Panc1 (cell line): Measurements from ENCODE around the gene RNF113B. TPM values are rescaled to one million over a fixed set of nuclear protein-coding genes. Genes with fewer than 3 reads are reported as not detected.

Experiments
- ATAC-seq: fragments of 200-7000 bp; cut with Tn5 transposase; 2 replicates; pipeline ENCODE4 v1.9.1; 2020; ENCODE audit warnings: mild to moderate bottlenecking, moderate library complexity
- BruUV-seq: library from RNA; stranded (reverse); fragments of 400-500 nt; replicated peaks from 2 replicates; lab custom pipeline; 2021; lab: Mats Ljungman, UMichigan
- CTCF ChIA-PET: fragments of 300-600 bp; sonication (Branson Sonifier 250); formaldehyde crosslinking; loops from one replicate; lab custom pipeline; 2022; ENCODE audit warnings: antibody characterized with exemption; lab: Charles Lee
- POLR2A ChIA-PET: fragments of 300-600 bp; sonication (Branson Sonifier 250); formaldehyde crosslinking; loops from one replicate; lab custom pipeline; 2022; ENCODE audit warnings: antibody characterized with exemption; lab: Charles Lee
- DNase-seq: peaks from one replicate; pipeline ENCODE4 v3.0.0-alpha.2; 2010; ENCODE audit warnings: low read depth, low spot score
- H3K27ac ChIP-seq: 2 replicates; pipeline ENCODE4 v1.5.1; 2011; ENCODE audit warnings: mild to moderate bottlenecking, low read length, inconsistent platforms
- H3K27me3 ChIP-seq: fragments of 200-500 bp; sonication (Bioruptor generic); 2 replicates; pipeline ENCODE4 v1.6.0; 2014; ENCODE audit warnings: low read length, inconsistent platforms; ENCODE audit not compliant: control insufficient read depth, insufficient read depth
- H3K36me3 ChIP-seq: fragments of 200-500 bp; sonication (Bioruptor generic); 2 replicates; pipeline ENCODE4 v1.5.1; 2014; ENCODE audit warnings: inconsistent platforms, mild to moderate bottlenecking, low read length, moderate library complexity; ENCODE audit not compliant: control insufficient read depth, insufficient read depth
- H3K4me1 ChIP-seq: 2 replicates; pipeline ENCODE4 v1.5.1; 2011; ENCODE audit warnings: inconsistent platforms, mild to moderate bottlenecking, low read length, moderate library complexity; ENCODE audit not compliant: control insufficient read depth, insufficient read depth
- H3K4me3 ChIP-seq, 2 experiments: 2 replicates each; pipeline ENCODE4 v1.5.1; 2011 to 2012; ENCODE audit warnings: low read depth in 2 of 2, low read length in 2 of 2, mild to moderate bottlenecking in 2 of 2, inconsistent platforms in 1 of 2, moderate library complexity in 1 of 2
- H3K9me3 ChIP-seq: fragments of 200-500 bp; sonication (Bioruptor generic); 2 replicates; pipeline ENCODE4 v1.5.1; 2014; ENCODE audit warnings: low read depth, mild to moderate bottlenecking, inconsistent platforms, low read length, moderate library complexity; ENCODE audit not compliant: control insufficient read depth, insufficient read depth
- CTCF ChIP-seq: fragments of 450-650 bp; IDR thresholded peaks from 2 replicates; pipeline ENCODE4 v1.5.1; 2017; ENCODE audit warnings: mild to moderate bottlenecking
- POLR2AphosphoS5 ChIP-seq: IDR thresholded peaks from 2 replicates; pipeline ENCODE4 v1.6.1; 2012; ENCODE audit warnings: mild to moderate bottlenecking, low read depth, low read length, moderate library complexity
- REST ChIP-seq, 2 experiments: IDR thresholded peaks; 2 replicates each; pipeline ENCODE4 v1.6.1; 2011 to 2012; ENCODE audit warnings: low read depth in 2 of 2, control low read depth in 1 of 2, low read length in 1 of 2, mild to moderate bottlenecking in 1 of 2, moderate library complexity in 1 of 2; ENCODE audit not compliant: insufficient read depth in 1 of 2
- SIN3A ChIP-seq: IDR thresholded peaks from 2 replicates; pipeline ENCODE4 v1.6.1; 2012; ENCODE audit warnings: low read depth, mild to moderate bottlenecking, low read length, moderate library complexity, borderline replicate concordance; ENCODE audit not compliant: insufficient read depth
- TCF7L2 ChIP-seq: IDR thresholded peaks from 2 replicates; pipeline ENCODE4 v1.6.1; 2011; ENCODE audit warnings: mild to moderate bottlenecking, low read depth, low read length, inconsistent platforms
- in situ Hi-C: cut with HindIII; loops from 2 replicates; pipeline ENCODE4 v1.10.0; 2016; ENCODE audit warnings: low sequenced_read_pairs, low pct_unique_long_range_greater_than_20kb
- intact Hi-C: fragments of 100-400 bp; cut with micrococcal nuclease; formaldehyde crosslinking; loops from one replicate; pipeline ENCODE4 v1.10.0; 2022; ENCODE audit not compliant: unreplicated experiment
- total RNA-seq: library from RNA; stranded (reverse); gene quantifications from one replicate; pipeline ENCODE4 v1.2.1, GENCODE V29; 2021; ENCODE audit not compliant: unreplicated experiment

Gene RNF113B
- total RNA-seq, 1 experiment from 2014 or later, result not detected

- DNase-seq (no peak), ATAC-seq (no peak)
- in situ Hi-C loops, result no loop called here
- H3K9me3 ChIP-seq, result no peaks in the 10 kb centered on the region
- no peaks in the 10 kb centered on the region for H3K27me3 ChIP-seq
- peaks cover 6% of the 10 kb centered on the region; the same call in 1 of the 2 replicates for H3K4me1 ChIP-seq
- TF ChIP-seq TCF7L2, result no peak
- TF ChIP-seq POLR2AphosphoS5, result no peak
- TF ChIP-seq SIN3A, result no peak
- TF ChIP-seq REST (IDR thresholded peaks at IDR 0.05; ENCODE audit: insufficient read depth in 1 of 2, low read depth in 2 of 2, low read length in 1 of 2), result no peak
- no peak for TF ChIP-seq CTCF
- intact Hi-C loops, result no loop called here
- BruUV-seq, result no TSS peak
- CTCF ChIA-PET, result no interaction called here
- peak overlapping the region; percentile 17; the same call in 1 of the 2 replicates for H3K27ac ChIP-seq
- no peak overlapping the region for H3K4me3 ChIP-seq
- POLR2A ChIA-PET, result no interaction called here
- H3K36me3 ChIP-seq, result no peaks in the 10 kb centered on the region
These were observed 39.7 kb upstream of the RNF113B start for GRCh38 chr13:98216711-98217285.

GRCh38 chr13:98216135-98216565, 39.1 kb upstream of the RNF113B start:
- H3K4me1 ChIP-seq, result peaks cover 6% of the 10 kb centered on the region; the same call in 1 of the 2 replicates
- peak; percentile 8 for DNase-seq
- 0 out of 2 replicates have a peak overlapping the region, but pooled peaks have one; percentile 17 for H3K27ac ChIP-seq
- TF ChIP-seq CTCF (no peak), TCF7L2 (no peak), POLR2AphosphoS5 (no peak), SIN3A (no peak), REST (IDR thresholded peaks at IDR 0.05; ENCODE audit: insufficient read depth in 1 of 2, low read depth in 2 of 2, low read length in 1 of 2) (no peak)
- POLR2A ChIA-PET, result no interaction called here
- BruUV-seq, result no TSS peak
- no peaks in the 10 kb centered on the region for H3K9me3 ChIP-seq
- H3K27me3 ChIP-seq, result no peaks in the 10 kb centered on the region
- in situ Hi-C loops (no loop called here), intact Hi-C loops (no loop called here)
- no peak overlapping the region for H3K4me3 ChIP-seq
- no peaks in the 10 kb centered on the region for H3K36me3 ChIP-seq
- peak; percentile 83 for ATAC-seq
- CTCF ChIA-PET, result no interaction called here
